Fibroblast of pulmonary artery (primary cell): ENCODE results near the gene MAGI1.

Source experiments
- DNase-seq: peaks from one replicate; pipeline ENCODE4 v3.0.0-alpha.2; 2010; ENCODE audit warnings: low read depth
- H3K4me3 ChIP-seq: replicated peaks from 2 replicates; pipeline ENCODE4 v1.5.1; 2011; ENCODE audit warnings: low read depth, mild to moderate bottlenecking, control low read depth, low read length, moderate library complexity
- TF ChIP-seq, protein P1 (sequence below): IDR thresholded peaks from 2 replicates; pipeline ENCODE4 v1.5.1; 2011; ENCODE audit warnings: mild to moderate bottlenecking, control low read depth, low read length, inconsistent platforms; ENCODE audit errors: missing control alignments

Gene MAGI1

DNA sequence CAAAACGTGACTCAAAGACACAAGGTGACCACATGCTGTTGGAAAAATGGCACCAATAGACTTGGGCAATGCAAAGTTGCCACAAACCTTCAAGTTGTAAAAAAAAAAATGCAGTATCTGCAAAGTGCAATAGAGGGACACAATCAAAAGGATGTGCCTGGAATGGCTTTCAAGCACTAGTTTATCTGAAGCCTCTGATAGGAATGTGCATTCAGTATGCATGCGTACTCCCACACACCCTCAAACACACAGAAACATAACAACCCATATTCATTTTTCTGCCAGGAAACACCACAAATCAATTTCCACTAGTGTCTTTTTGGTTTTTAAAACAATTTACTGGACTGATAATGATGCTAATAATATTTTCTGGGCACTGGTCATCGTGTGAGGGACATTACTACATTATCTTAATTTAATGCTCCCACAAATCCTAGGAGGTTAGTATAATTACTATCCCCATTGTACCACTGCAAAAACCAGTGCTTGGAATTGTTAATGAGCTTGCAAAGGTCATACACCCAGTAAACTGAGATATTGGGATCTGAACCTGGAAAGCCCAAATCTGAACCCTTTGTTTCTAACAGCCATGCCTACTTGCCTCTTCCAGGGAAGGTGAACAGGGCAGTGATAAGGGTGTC is 298.7 kb downstream of the MAGI1 start:
- DNase-seq: no peak

DNA sequence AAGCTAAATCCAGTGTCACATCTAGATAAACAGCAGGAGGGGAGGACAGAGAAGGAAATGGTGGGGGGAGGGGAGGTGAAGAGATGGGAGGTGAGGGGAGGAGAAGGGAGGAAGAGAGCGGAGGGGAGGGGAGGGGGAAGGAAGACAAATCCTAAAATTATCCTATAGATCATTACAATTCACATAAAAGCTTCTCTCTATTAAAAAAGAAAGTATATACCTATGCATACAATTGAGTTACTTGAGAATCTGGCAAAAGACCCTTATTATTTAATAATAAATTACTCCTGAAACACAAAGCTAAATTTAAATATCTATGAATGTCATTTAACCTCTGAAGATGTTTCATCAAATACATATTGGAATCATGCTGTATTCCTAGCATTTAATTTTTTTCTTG is 303.9 kb downstream of the MAGI1 start:
- DNase-seq: no peak

More for the DNA sequence above, 298.7 kb downstream of the MAGI1 start:
- TF ChIP-seq, protein P1, sequence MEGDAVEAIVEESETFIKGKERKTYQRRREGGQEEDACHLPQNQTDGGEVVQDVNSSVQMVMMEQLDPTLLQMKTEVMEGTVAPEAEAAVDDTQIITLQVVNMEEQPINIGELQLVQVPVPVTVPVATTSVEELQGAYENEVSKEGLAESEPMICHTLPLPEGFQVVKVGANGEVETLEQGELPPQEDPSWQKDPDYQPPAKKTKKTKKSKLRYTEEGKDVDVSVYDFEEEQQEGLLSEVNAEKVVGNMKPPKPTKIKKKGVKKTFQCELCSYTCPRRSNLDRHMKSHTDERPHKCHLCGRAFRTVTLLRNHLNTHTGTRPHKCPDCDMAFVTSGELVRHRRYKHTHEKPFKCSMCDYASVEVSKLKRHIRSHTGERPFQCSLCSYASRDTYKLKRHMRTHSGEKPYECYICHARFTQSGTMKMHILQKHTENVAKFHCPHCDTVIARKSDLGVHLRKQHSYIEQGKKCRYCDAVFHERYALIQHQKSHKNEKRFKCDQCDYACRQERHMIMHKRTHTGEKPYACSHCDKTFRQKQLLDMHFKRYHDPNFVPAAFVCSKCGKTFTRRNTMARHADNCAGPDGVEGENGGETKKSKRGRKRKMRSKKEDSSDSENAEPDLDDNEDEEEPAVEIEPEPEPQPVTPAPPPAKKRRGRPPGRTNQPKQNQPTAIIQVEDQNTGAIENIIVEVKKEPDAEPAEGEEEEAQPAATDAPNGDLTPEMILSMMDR: no peak
- H3K4me3 ChIP-seq: no peak overlapping the region

DNA sequence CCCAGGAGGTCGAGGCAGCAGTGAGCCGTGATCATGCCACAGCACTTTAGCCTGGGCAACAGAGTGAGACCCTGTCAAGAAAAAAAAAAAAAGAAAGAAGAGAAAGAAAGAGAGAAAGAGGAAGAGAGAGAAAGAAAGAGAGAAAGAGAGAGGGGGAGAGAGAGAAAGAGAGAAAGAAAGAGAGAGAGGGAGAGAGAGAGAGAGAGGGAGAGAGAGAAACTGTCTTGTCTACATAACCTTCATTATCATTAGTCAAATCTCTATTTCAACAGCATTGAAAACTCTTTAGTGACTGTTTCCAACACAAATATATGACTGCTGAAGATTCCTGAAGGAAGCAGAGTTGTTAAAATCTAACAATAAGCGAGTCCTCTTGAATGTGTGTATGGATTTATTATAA is 304.3 kb downstream of the MAGI1 start:
- TF ChIP-seq, protein P1: no peak
- no peak overlapping the region for H3K4me3 ChIP-seq
- DNase-seq: no peak

More for the DNA sequence above, 303.9 kb downstream of the MAGI1 start:
- no peak overlapping the region for H3K4me3 ChIP-seq
- TF ChIP-seq, protein P1: no peak

DNA sequence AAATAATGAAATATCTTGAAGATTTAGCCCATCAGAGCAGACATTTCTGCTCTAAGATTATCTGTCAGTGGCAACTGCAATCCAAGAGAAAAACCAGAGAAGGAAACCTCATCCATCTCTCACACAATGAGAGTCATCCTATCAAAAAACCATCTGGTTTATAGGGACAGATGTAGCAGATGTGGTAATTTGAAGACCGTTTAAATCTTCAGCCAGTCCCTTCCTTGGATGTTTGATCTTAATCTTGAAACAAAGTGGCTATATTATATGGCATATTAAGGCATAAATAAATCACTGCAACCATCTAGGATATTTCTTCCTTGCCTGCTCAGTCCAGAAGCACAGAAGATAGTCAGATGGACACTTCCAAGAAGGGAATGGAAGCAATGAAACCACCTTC is 305.3 kb downstream of the MAGI1 start:
- TF ChIP-seq, protein P1: no peak
- no peak for DNase-seq
- H3K4me3 ChIP-seq: no peak overlapping the region

DNA sequence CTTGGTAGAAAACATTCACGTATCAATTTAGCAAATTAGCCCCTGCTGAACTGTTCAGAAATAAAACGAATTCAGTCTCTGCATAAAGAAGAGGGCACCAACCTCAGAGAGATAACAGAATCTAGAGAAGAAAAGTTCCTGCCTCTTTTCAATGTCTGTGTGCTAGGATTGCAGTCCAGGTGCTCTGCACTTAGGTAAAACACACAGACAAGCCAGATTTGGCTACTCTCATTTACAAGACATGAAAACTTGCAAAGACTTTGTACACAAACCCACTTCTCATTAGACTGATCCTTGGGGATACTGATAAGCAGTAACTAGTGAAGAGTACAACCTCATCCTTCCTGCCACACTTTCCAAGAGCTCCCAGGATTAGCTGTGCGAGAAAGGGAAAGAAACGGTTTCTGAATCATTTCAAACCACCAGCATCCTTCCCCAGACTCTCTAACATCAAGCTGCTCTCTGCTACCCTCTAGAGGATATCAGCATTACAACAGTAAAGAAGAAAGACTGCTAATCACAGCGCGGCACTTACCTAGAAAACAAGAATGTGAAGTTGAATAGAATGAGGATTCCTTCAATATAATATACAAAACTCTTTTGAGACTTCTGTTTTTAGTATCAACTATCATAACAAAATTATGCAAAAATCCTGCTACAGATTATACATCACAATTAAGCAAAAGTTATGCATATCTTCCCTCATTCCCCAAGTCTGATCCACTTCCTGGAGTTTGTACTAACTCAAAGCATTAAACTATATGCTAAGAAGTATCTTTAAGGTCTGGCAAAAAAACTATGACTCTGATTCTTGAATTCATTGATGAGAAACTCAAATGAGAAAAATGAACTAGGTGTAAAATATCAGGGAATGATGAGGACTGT is 306.4 kb downstream of the MAGI1 start:
- TF ChIP-seq, protein P1: peak; percentile 90
- DNase-seq: peak; percentile 73
- no peak overlapping the region for H3K4me3 ChIP-seq

DNA sequence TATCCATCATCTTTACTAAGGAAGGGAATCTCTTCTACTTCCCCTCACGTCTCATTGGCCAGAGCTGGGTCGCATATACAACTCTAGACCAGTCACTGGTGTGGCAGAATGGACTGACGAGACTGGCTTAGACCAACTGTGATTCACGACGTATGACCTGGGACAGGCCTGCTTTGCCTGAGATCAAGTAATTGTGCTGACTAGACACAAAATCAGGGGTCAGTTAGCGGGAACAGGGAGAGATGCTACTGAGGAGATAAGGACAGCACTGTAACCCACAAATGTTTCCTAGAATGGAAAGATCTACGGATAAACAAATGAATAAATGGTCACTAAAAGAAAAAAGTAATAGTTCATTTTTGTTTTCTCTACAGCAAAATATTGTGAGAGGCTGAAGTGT is 308.3 kb downstream of the MAGI1 start:
- no peak overlapping the region for H3K4me3 ChIP-seq
- TF ChIP-seq, protein P1: no peak
- DNase-seq: no peak
